K562 (cell line): ENCODE results near the gene TLN1. TPM values are rescaled to one million over a fixed set of nuclear protein-coding genes. Genes with fewer than 3 reads are reported as not detected.
A peak's percentile ranks its signal among the peaks of the same experiment; 100 is the strongest.

Source experiments
- ATAC-seq: fragments of 200-7000 bp; cut with Tn5 transposase; 3 replicates; pipeline ENCODE4 v1.9.1; 2020; ENCODE audit warnings: moderate library complexity
- BruUV-seq: library from RNA; stranded (reverse); fragments of 400-500 nt; replicated peaks from 2 replicates; lab custom pipeline; 2021; lab: Mats Ljungman, UMichigan
- CTCF ChIA-PET: fragments of 300-600 bp; formaldehyde crosslinking; extraction: SDS; loops from one replicate; lab custom pipeline; 2021; ENCODE audit warnings: low intra/inter-chr PET ratio; lab: Yijun Ruan, JAX
- POLR2A ChIA-PET: fragments of 300-600, 350-650 bp; sonication (Branson Sonifier 250); formaldehyde crosslinking; extraction: SDS; loops from one replicate; lab custom pipeline; 2021; ENCODE audit warnings: antibody characterized with exemption, inconsistent platforms; lab: Yijun Ruan, JAX
- DNase-seq, 4 experiments: peaks; one replicate each; pipeline versions ENCODE4 v3.0.0 to v3.0.0-alpha.2; 2011 to 2018; ENCODE audit warnings: low spot score in 3 of 4, mixed read lengths in 3 of 4; ENCODE audit errors: extremely low read depth in 1 of 4
- FAIRE-seq: peaks from 2 replicates; lab custom pipeline; 2011; peaks lifted over from hg19 to GRCh38; lab: Jason Lieb, UNC
- H2AFZ ChIP-seq: 2 replicates; pipeline ENCODE4 v1.6.0; 2011; ENCODE audit warnings: low read depth, low read length, control low read depth, inconsistent platforms
- H3K27ac ChIP-seq: fragments of 200-600 bp; 3 replicates; pipeline ENCODE4 v1.8.0; 2011; ENCODE audit warnings: low read depth, mild to moderate bottlenecking, control low read depth, inconsistent platforms, low read length, moderate library complexity, mixed read lengths; ENCODE audit errors: extremely low read depth
- H3K27me3 ChIP-seq, 2 experiments: fragments of 300-600 bp in 1 of 2; 2 replicates in 1 of 2; 3 replicates in 1 of 2; pipeline versions ENCODE4 v1.6.0 to v1.8.0; 2011; ENCODE audit warnings: inconsistent platforms in 2 of 2, low read length in 2 of 2, mild to moderate bottlenecking in 1 of 2, mixed read lengths in 1 of 2, moderate library complexity in 1 of 2; ENCODE audit not compliant: control insufficient read depth in 2 of 2, insufficient read depth in 2 of 2
- H3K36me3 ChIP-seq: fragments of 300-600 bp; 3 replicates; pipeline ENCODE4 v1.8.0; 2011; ENCODE audit warnings: mild to moderate bottlenecking, low read length, inconsistent platforms; ENCODE audit not compliant: control insufficient read depth, insufficient read depth
- H3K4me1 ChIP-seq, 2 experiments: fragments of 200-600 bp in 1 of 2; replicated peaks in 1 of 2; 2 replicates in 1 of 2; 3 replicates in 1 of 2; pipeline versions ENCODE4 v1.5.1 to v1.8.0; 2011; ENCODE audit warnings: inconsistent platforms in 2 of 2, low read length in 2 of 2, mild to moderate bottlenecking in 1 of 2, mixed read lengths in 1 of 2, moderate library complexity in 1 of 2; ENCODE audit not compliant: control insufficient read depth in 2 of 2, insufficient read depth in 2 of 2
- H3K4me2 ChIP-seq: 2 replicates; pipeline ENCODE4 v1.6.1; 2011; ENCODE audit warnings: low read length, control low read depth, inconsistent platforms, mixed read lengths; ENCODE audit not compliant: insufficient read depth
- H3K4me3 ChIP-seq: fragments of 200-600 bp; sonication (generic), shearing (Covaris generic); 2 replicates; pipeline ENCODE4 v1.5.1; 2016; ENCODE audit warnings: control low read depth, inconsistent platforms
- H3K79me2 ChIP-seq: fragments of 200-600 bp; 3 replicates; pipeline ENCODE4 v1.8.0; 2011; ENCODE audit warnings: low read length, inconsistent platforms; ENCODE audit not compliant: control insufficient read depth, insufficient read depth
- H3K9ac ChIP-seq, 2 experiments: 2 replicates each; pipeline versions ENCODE4 v1.6.0 to v1.6.1; 2011; ENCODE audit warnings: low read depth in 2 of 2, low read length in 2 of 2, control low read depth in 1 of 2, inconsistent platforms in 1 of 2, mild to moderate bottlenecking in 1 of 2, mixed read lengths in 1 of 2; ENCODE audit not compliant: insufficient read depth in 1 of 2
- H3K9me1 ChIP-seq: one replicate; pipeline ENCODE4 v1.6.0; 2011; ENCODE audit warnings: inconsistent platforms, mild to moderate bottlenecking, low read length, moderate library complexity; ENCODE audit not compliant: control insufficient read depth, insufficient read depth
- H3K9me3 ChIP-seq: replicated peaks from 2 replicates; pipeline ENCODE4 v1.5.1; 2011; ENCODE audit warnings: low read depth, low read length, inconsistent platforms; ENCODE audit not compliant: control insufficient read depth, insufficient read depth
- H4K20me1 ChIP-seq: replicated peaks from 2 replicates; pipeline ENCODE4 v1.6.1; 2011; ENCODE audit warnings: low read length, inconsistent platforms, mixed read lengths; ENCODE audit not compliant: control insufficient read depth, insufficient read depth
- BRD9 ChIP-seq: fragments of 450-650 bp; IDR thresholded peaks from 2 replicates; pipeline ENCODE4 v1.6.1; 2018; ENCODE audit warnings: low read depth; ENCODE audit not compliant: partially characterized antibody
- CXXC5 ChIP-seq: fragments of 250-450 bp; sonication (Bioruptor Pico); IDR thresholded peaks from 2 replicates; pipeline ENCODE4 v1.8.0; 2022; ENCODE audit warnings: inconsistent platforms, mild to moderate bottlenecking, moderate library complexity
- EGR1 ChIP-seq: fragments of 450-650 bp; conservative IDR thresholded peaks from 2 replicates; pipeline ENCODE4 v1.6.1; 2017; ENCODE audit warnings: mild to moderate bottlenecking
- FOSL1 ChIP-seq: fragments of 200-800 bp; sonication (Bioruptor generic); conservative IDR thresholded peaks from 2 replicates; pipeline ENCODE4 v1.6.1; 2016; ENCODE audit warnings: missing genetic modification characterization, missing compliant biosample characterization
- JUND ChIP-seq, 2 experiments: IDR thresholded peaks; 2 replicates in 1 of 2; 3 replicates in 1 of 2; pipeline ENCODE4 v1.6.1; 2011; ENCODE audit warnings: borderline replicate concordance in 2 of 2, low read depth in 2 of 2, low read length in 2 of 2, improper control_type of control experiment in 1 of 2, missing biosample characterization in 1 of 2, missing genetic modification characterization in 1 of 2, missing genetic modification reagents in 1 of 2
- KHSRP ChIP-seq: fragments of 450-650 bp; IDR thresholded peaks from 2 replicates; pipeline ENCODE4 v1.6.1; 2017
- NCOA1 ChIP-seq: fragments of 450-650 bp; IDR thresholded peaks from 2 replicates; pipeline ENCODE4 v1.6.1; 2016; ENCODE audit warnings: low read depth
- TEAD2 ChIP-seq: fragments of 450-650 bp; IDR thresholded peaks from 2 replicates; pipeline ENCODE4 v1.6.1; 2016; ENCODE audit warnings: missing genetic modification characterization, control low read depth, missing compliant biosample characterization
- WGBS: fragments of 100-300 bp; shearing (Covaris generic); methylation state at CpG from one replicate; pipeline ENCODE4 v1.1.6; 2016; ENCODE audit warnings: low coverage, mixed read lengths; ENCODE audit not compliant: insufficient coverage; ENCODE audit errors: missing lambda C conversion rate; 5-methylcytosine and 5-hydroxymethylcytosine counted together
- in situ Hi-C: fragments of 300-500 bp; cut with MboI; formaldehyde crosslinking; loops from 4 replicates; pipeline ENCODE4 v1.15.0; 2018; ENCODE audit warnings: inconsistent platforms, mixed read lengths
- intact Hi-C: fragments of 100-400 bp; cut with micrococcal nuclease; formaldehyde crosslinking; loops from 2 replicates; pipeline ENCODE4 v1.14.2; 2022
- polyA plus RNA-seq, 8 experiments: library from polyadenylated mRNA; depleted of rRNA in 4 of 8; stranded (reverse) in 5 of 8; unstranded in 3 of 8; fragments of >200 nt; fragmentation: Nextera tagmentation in 2 of 8; fragmentation: Illumina TruSeq in 1 of 8; extraction: Ambion mirVana in 2 of 8; extraction: Trizol in 1 of 8; gene quantifications; 2 replicates each; pipeline versions ENCODE4 v1.2.1 to v1.2.3, GENCODE V29; 2011 to 2014; ENCODE audit warnings: inconsistent platforms in 1 of 8, missing spikeins in 1 of 8
- total RNA-seq, 7 experiments: library from RNA; depleted of rRNA in 6 of 7; stranded (reverse); fragments of >200 nt in 6 of 7; fragmentation: Illumina TruSeq in 2 of 7; extraction: Trizol in 2 of 7; gene quantifications; 2 replicates each; pipeline versions ENCODE4 v1.2.1 to v1.2.3, GENCODE V29; 2011 to 2021; ENCODE audit warnings: low replicate concordance in 1 of 7
- TF ChIP-seq, protein P1 (sequence below), 2 experiments: fragments of 450-650 bp in 1 of 2; sonication (generic) in 1 of 2; formaldehyde crosslinking in 1 of 2; IDR thresholded peaks in 1 of 2; conservative IDR thresholded peaks in 1 of 2; 2 replicates each; pipeline versions ENCODE4 v1.6.1 to v1.8.1; 2016 to 2023; ENCODE audit warnings: mild to moderate bottlenecking in 2 of 2, moderate library complexity in 2 of 2, inconsistent platforms in 1 of 2, missing genetic modification reagents in 1 of 2

TLN1 gene
- total and polyA plus RNA-seq, 9 of the 15 experiments (the other 6 are each of a cell fraction or from before 2014, with no cell fraction given) = 3.6 to 240 (median 54.8) TPM

DNA sequence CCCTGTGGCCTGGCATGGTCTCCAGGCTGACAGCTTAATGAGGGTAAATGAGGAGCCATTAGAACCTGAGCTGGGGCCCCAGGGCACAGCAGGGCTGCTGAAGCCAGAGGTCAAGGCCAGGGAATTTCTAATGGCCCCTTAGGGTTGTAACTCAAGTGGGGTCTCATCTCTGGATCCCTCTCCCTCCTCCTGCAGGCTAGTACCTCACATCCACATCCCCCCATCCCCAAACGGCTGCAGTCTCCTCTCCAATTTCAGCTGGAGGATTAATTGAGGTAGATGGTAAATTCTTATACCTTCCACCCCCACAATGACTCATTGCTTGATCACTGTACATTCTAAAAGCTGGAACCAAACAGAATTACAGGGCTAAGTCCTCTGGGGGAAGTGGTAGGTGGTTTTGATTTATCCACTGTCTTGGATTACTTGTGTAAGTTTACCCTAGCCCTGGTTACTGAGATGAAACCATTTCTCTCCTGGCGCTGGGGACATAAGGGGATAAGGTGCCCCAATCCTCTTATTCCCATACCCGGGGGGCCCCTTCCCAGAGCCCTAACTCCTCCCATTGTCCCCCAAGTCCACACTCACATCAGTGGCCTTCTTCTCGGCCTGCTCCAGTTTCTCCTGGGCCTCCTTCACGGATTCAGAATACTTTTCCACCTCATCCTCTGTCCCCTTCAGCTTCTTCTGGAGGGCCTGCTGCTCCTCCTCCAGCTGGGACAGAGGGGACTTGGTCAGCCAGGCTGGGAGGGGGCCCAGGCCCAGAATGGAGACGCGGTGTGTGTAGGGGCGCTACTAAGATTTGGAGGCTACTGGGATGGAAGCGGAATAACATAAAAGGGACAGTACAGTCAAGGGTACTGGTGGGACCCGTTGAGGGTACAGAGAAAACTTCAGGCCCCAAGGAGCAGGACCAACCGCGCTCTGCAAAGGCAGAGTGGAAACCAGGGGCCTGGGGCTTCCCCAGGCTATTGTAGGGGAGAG is 43.1 kb downstream of the TLN1 start:
- H3K4me3 ChIP-seq = no peak overlapping the region
- DNase-seq = no peak
- H3K4me2 ChIP-seq = no peak overlapping the region
- H3K36me3 ChIP-seq = peaks cover 4% of the 10 kb centered on the region; the same call in 2 of the 3 replicates
- in situ Hi-C loops = no loop called here
- ChIA-PET CTCF (no interaction called here), POLR2A (interaction anchor here (0.6 to 1.0 kb wide), 5 partner anchors 12 to 38 kb away, joined by 3 read pairs; no protein-coding TSS in a partner anchor)
- peak; percentile 44 for FAIRE-seq
- H4K20me1 ChIP-seq = no peaks in the 10 kb centered on the region
- TF ChIP-seq, protein P1, sequence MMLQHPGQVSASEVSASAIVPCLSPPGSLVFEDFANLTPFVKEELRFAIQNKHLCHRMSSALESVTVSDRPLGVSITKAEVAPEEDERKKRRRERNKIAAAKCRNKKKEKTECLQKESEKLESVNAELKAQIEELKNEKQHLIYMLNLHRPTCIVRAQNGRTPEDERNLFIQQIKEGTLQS (IDR thresholded peaks at IDR 0.05) = peak; percentile 44; the same call in 1 of the 2 replicates
- TF ChIP-seq, protein P1 (CRISPR knock-in tag; conservative IDR thresholded peaks at IDR 0.05) = no peak
- TF ChIP-seq JUND (IDR thresholded peaks at IDR 0.05; ENCODE audit: borderline replicate concordance, low read depth, low read length) (peak; percentile 40; the same call in 1 of the 2 replicates), JUND (tag; IDR thresholded peaks at IDR 0.05; ENCODE audit: borderline replicate concordance, low read depth, low read length) (no peak), TEAD2 (no peak), NCOA1 (no peak), BRD9 (no peak), EGR1 (peak; percentile 78), CXXC5 (CRISPR knock-in tag) (no peak), FOSL1 (0 out of 2 replicates have a peak, but pooled peaks have one; percentile 19), KHSRP (no peak)
- no peaks in the 10 kb centered on the region for H3K79me2 ChIP-seq
- no peaks in the 10 kb centered on the region for H3K9me3 ChIP-seq
- no peak for ATAC-seq
- no peak overlapping the region for H2AFZ ChIP-seq
- H3K27ac ChIP-seq = no peak overlapping the region
- no peaks in the 10 kb centered on the region for H3K27me3 ChIP-seq
- peak overlapping the region in 1 of 2 experiments; percentile 26; a peak in 2 of 4 replicates for H3K9ac ChIP-seq
- WGBS = 82% methylated on average over 11 of the region's 12 CpGs
- peaks cover 12 to 23% of the 10 kb centered on the region in 2 experiments; a peak in 4 of 5 replicates for H3K4me1 ChIP-seq
- no peaks in the 10 kb centered on the region for H3K9me1 ChIP-seq
- BruUV-seq = no TSS peak
- intact Hi-C loops = no loop called here
